Amygdala (tissue), 56 donors: ENCODE results near the gene PIF1.
A peak's percentile ranks its signal among the peaks of the same experiment; 100 is the strongest.

Experiments used
- DNase-seq, 56 donors: peaks; one replicate each; lab custom pipeline; 2025; lab: John Stamatoyannopoulos, UW

PIF1 gene

GRCh38 chr15:64850778-64851502 is 25.5 kb upstream of the PIF1 start:
- no peak for DNase-seq

- no peak for DNase-seq
Observed at GRCh38 chr15:64847876-64848716, 22.6 kb upstream of the PIF1 start.

- no peak for DNase-seq
Observed at GRCh38 chr15:64847448-64847847, 22.0 kb upstream of the PIF1 start.

GRCh38 chr15:64847016-64847415 is 21.6 kb upstream of the PIF1 start:
- DNase-seq, result no peak

- no peak for DNase-seq
Observed at GRCh38 chr15:64845831-64846595, 20.6 kb upstream of the PIF1 start.

GRCh38 chr15:64845183-64845611 is 19.8 kb upstream of the PIF1 start:
- DNase-seq, result peak in 43 of 56 donors; percentile 18 to 76 (median 49)

- no peak for DNase-seq
Observed at GRCh38 chr15:64844576-64845145, 19.2 kb upstream of the PIF1 start.

- peak in 1 of 56 donors; percentile 11 for DNase-seq
Observed at GRCh38 chr15:64843991-64844390, 18.5 kb upstream of the PIF1 start.

- peak in 3 of 56 donors; percentile 11 to 35 (median 19) for DNase-seq
Observed at GRCh38 chr15:64842986-64843561, 17.6 kb upstream of the PIF1 start.

- DNase-seq, result no peak
Observed at GRCh38 chr15:64842096-64842939, 16.9 kb upstream of the PIF1 start.

- DNase-seq, result peak; percentile 45 to 98 (median 90)
Observed at GRCh38 chr15:64841344-64842095, 16.1 kb upstream of the PIF1 start, which contains the start of gene PLEKHO2. PLEKHO2 (plus strand) TSS chr15:64841915; CDS start chr15:64842017, 102 bp downstream.

GRCh38 chr15:64841060-64841343 is 15.6 kb upstream of the PIF1 start:
- no peak for DNase-seq

GRCh38 chr15:64837502-64837901 is 12.1 kb upstream of the PIF1 start:
- DNase-seq, result peak in 1 of 56 donors; percentile 7

GRCh38 chr15:64836023-64836536 is 10.6 kb upstream of the PIF1 start:
- DNase-seq, result no peak

GRCh38 chr15:64833690-64834089 is 8.2 kb upstream of the PIF1 start:
- no peak for DNase-seq

- DNase-seq, result no peak
Observed at GRCh38 chr15:64828985-64829384, 3.5 kb upstream of the PIF1 start.

- no peak for DNase-seq
Observed at GRCh38 chr15:64824929-64825430, 467 bp downstream of the PIF1 start.

- no peak for DNase-seq
Observed at GRCh38 chr15:64816452-64816851, 9.0 kb downstream of the PIF1 start.
